H9 (cell line): ENCODE data around the gene RND1. TPM values are rescaled to one million over a fixed set of nuclear protein-coding genes. Genes with fewer than 3 reads are reported as not detected.

Source experiments
- DNase-seq: peaks from one replicate; pipeline ENCODE4 v3.0.0-alpha.2; 2017
- H2AFZ ChIP-seq: one replicate; pipeline ENCODE4 v1.6.1; 2013; ENCODE audit warnings: mild to moderate bottlenecking, low read length, control low read depth, moderate library complexity
- H2AK5ac ChIP-seq: 2 replicates; pipeline ENCODE4 v1.6.1; 2013; ENCODE audit warnings: low read length, control low read depth, mixed read lengths; ENCODE audit not compliant: insufficient read length
- H2BK120ac ChIP-seq: one replicate; pipeline ENCODE4 v1.6.1; 2013; ENCODE audit warnings: low read depth, mild to moderate bottlenecking, low read length, control low read depth, inconsistent platforms; ENCODE audit not compliant: poor library complexity, severe bottlenecking
- H2BK12ac ChIP-seq: 2 replicates; pipeline ENCODE4 v1.6.1; 2013; ENCODE audit warnings: low read length, control low read depth, mixed read lengths, low read depth; ENCODE audit not compliant: insufficient read length
- H2BK15ac ChIP-seq: 2 replicates; pipeline ENCODE4 v1.6.1; 2013; ENCODE audit warnings: low read depth, low read length, control low read depth
- H2BK20ac ChIP-seq: one replicate; pipeline ENCODE4 v1.6.1; 2013; ENCODE audit warnings: low read depth, mild to moderate bottlenecking, low read length, control low read depth, inconsistent platforms; ENCODE audit not compliant: poor library complexity, severe bottlenecking
- H2BK5ac ChIP-seq: 2 replicates; pipeline ENCODE4 v1.6.1; 2013; ENCODE audit warnings: low read length, control low read depth, mixed read lengths; ENCODE audit not compliant: insufficient read length
- H3K14ac ChIP-seq: 2 replicates; pipeline ENCODE4 v1.6.1; 2013; ENCODE audit warnings: low read length, control low read depth; ENCODE audit not compliant: insufficient read depth
- H3K18ac ChIP-seq: 2 replicates; pipeline ENCODE4 v1.6.1; 2013; ENCODE audit warnings: low read depth, mild to moderate bottlenecking, mixed read lengths, low read length, control low read depth; ENCODE audit not compliant: insufficient read length
- H3K23ac ChIP-seq: 2 replicates; pipeline ENCODE4 v1.6.1; 2013; ENCODE audit warnings: low read length, control low read depth, mixed read lengths, low read depth; ENCODE audit not compliant: insufficient read length
- H3K23me2 ChIP-seq: 2 replicates; pipeline ENCODE4 v1.6.1; 2013; ENCODE audit warnings: low read depth, mild to moderate bottlenecking, mixed read lengths, low read length, control low read depth; ENCODE audit not compliant: insufficient read length, poor library complexity, severe bottlenecking
- H3K27ac ChIP-seq: 2 replicates; pipeline ENCODE4 v1.5.1; 2013; ENCODE audit warnings: low read length, control low read depth, mixed read lengths, low read depth; ENCODE audit not compliant: insufficient read length
- H3K27me3 ChIP-seq: 2 replicates; pipeline ENCODE4 v1.6.1; 2013; ENCODE audit warnings: low read length, control low read depth, inconsistent platforms; ENCODE audit not compliant: insufficient read depth
- H3K4ac ChIP-seq: 2 replicates; pipeline ENCODE4 v1.6.1; 2013; ENCODE audit warnings: low read depth, mild to moderate bottlenecking, control low read depth, inconsistent platforms, low read length, moderate library complexity
- H3K4me1 ChIP-seq: 2 replicates; pipeline ENCODE4 v1.6.1; 2013; ENCODE audit warnings: low read length, control low read depth, inconsistent platforms; ENCODE audit not compliant: insufficient read depth
- H3K4me2 ChIP-seq: 2 replicates; pipeline ENCODE4 v1.6.1; 2013; ENCODE audit warnings: low read length, control low read depth, mixed read lengths; ENCODE audit not compliant: insufficient read length, insufficient read depth
- H3K56ac ChIP-seq: 2 replicates; pipeline ENCODE4 v1.6.1; 2013; ENCODE audit warnings: low read depth, mild to moderate bottlenecking, mixed read lengths, low read length, control low read depth; ENCODE audit not compliant: insufficient read length
- H3K79me1 ChIP-seq: 2 replicates; pipeline ENCODE4 v1.6.1; 2013; ENCODE audit warnings: low read depth, mild to moderate bottlenecking, moderate library complexity, low read length, control low read depth, inconsistent platforms; ENCODE audit not compliant: insufficient read depth, poor library complexity, severe bottlenecking
- H3K79me2 ChIP-seq: 2 replicates; pipeline ENCODE4 v1.6.1; 2013; ENCODE audit warnings: low read length, control low read depth, inconsistent platforms; ENCODE audit not compliant: insufficient read depth
- H3K9ac ChIP-seq: 2 replicates; pipeline ENCODE4 v1.6.1; 2013; ENCODE audit warnings: low read length, control low read depth, mixed read lengths; ENCODE audit not compliant: insufficient read length; ENCODE audit errors: extremely low read depth
- H3K9me3 ChIP-seq: one replicate; pipeline ENCODE4 v1.6.1; 2013; ENCODE audit warnings: low read depth, low read length, inconsistent platforms; ENCODE audit not compliant: control insufficient read depth
- H3T11ph ChIP-seq: one replicate; pipeline ENCODE4 v1.6.1; 2013; ENCODE audit warnings: mild to moderate bottlenecking, low read length, control low read depth, inconsistent platforms
- H4K20me1 ChIP-seq: one replicate; pipeline ENCODE4 v1.6.1; 2013; ENCODE audit not compliant: control insufficient read depth, insufficient read length, insufficient read depth
- H4K5ac ChIP-seq: 2 replicates; pipeline ENCODE4 v1.6.1; 2013; ENCODE audit warnings: low read depth, mild to moderate bottlenecking, mixed read lengths, low read length, control low read depth; ENCODE audit not compliant: insufficient read length
- H4K8ac ChIP-seq: replicated peaks from 2 replicates; pipeline ENCODE4 v1.6.1; 2013; ENCODE audit warnings: low read length, control low read depth, mixed read lengths, low read depth; ENCODE audit not compliant: insufficient read length
- H4K91ac ChIP-seq: 2 replicates; pipeline ENCODE4 v1.6.1; 2013; ENCODE audit warnings: low read depth, mild to moderate bottlenecking, moderate library complexity, mixed read lengths, low read length, control low read depth; ENCODE audit not compliant: insufficient read length
- H3K27ac Mint-ChIP-seq, 3 experiments: 2 replicates in 2 of 3; 3 replicates in 1 of 3; pipeline ENCODE4 v1.8.0; 2020 to 2021; ENCODE audit warnings: mixed read lengths in 3 of 3, mild to moderate bottlenecking in 1 of 3, moderate library complexity in 1 of 3
- H3K27me3 Mint-ChIP-seq: 2 replicates; pipeline ENCODE4 v1.8.0; 2021; ENCODE audit warnings: low read depth, mild to moderate bottlenecking, moderate library complexity, mixed read lengths
- H3K36me3 Mint-ChIP-seq, 3 experiments: 2 replicates in 2 of 3; 3 replicates in 1 of 3; pipeline ENCODE4 v1.8.0; 2020 to 2021; ENCODE audit warnings: low read depth in 3 of 3, mixed read lengths in 3 of 3; ENCODE audit not compliant: insufficient read depth in 1 of 3
- H3K4me1 Mint-ChIP-seq, 2 experiments: 2 replicates each; pipeline ENCODE4 v1.8.0; 2020; ENCODE audit warnings: mixed read lengths in 2 of 2
- H3K4me3 Mint-ChIP-seq, 2 experiments: 2 replicates in 1 of 2; 3 replicates in 1 of 2; pipeline ENCODE4 v1.8.0; 2020 to 2021; ENCODE audit warnings: mild to moderate bottlenecking in 2 of 2, mixed read lengths in 2 of 2, moderate library complexity in 1 of 2
- H3K9me3 Mint-ChIP-seq, 2 experiments: 2 replicates in 1 of 2; 3 replicates in 1 of 2; pipeline ENCODE4 v1.8.0; 2020; ENCODE audit warnings: mild to moderate bottlenecking in 2 of 2, mixed read lengths in 2 of 2, moderate library complexity in 1 of 2
- WGBS: extraction: QIAGEN DNeasy Blood & Tissue Kit; methylation state at CpG from one replicate; pipeline ENCODE4 v1.1.7; 2013; ENCODE audit warnings: missing lambda C conversion rate, low lambda C conversion rate, mixed read lengths; ENCODE audit not compliant: insufficient read length; ENCODE audit errors: extremely low coverage; 5-methylcytosine and 5-hydroxymethylcytosine counted together
- total RNA-seq: library from RNA; stranded (reverse); gene quantifications from 2 replicates; pipeline ENCODE4 v1.2.1, GENCODE V29; 2021
- TF ChIP-seq, protein P1 (sequence below): fragments of 200-600 bp; sonication (generic); conservative IDR thresholded peaks from 3 replicates; pipeline ENCODE4 v1.8.0; 2021; ENCODE audit warnings: antibody characterized with exemption, mild to moderate bottlenecking

The RND1 gene
- total RNA-seq, 1 experiment from 2014 or later, result 9.7 TPM

DNA sequence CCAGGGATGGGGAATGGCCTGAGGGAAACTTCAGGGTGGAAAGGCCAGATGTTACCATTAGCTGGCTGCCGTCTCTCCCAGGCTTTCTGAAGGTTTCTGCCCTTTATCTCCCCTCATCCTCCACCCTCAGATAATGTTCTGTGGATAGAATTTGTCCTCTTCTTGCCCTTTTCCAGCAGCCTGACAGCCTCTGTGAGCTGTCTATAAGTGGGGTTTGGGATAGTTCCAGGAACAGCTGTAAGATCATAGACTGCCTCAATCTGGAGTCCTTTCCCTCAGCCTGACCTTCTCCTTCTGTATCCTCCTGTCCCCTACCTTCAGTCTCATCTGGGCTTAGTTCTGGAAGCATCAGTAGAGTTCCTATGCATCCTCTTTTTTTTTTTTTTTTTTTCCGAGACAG, 2.8 kb upstream of the RND1 start:
- no peaks in the 10 kb centered on the region for H3K27me3 ChIP-seq
- no peak overlapping the region for H3K56ac ChIP-seq
- no peak for DNase-seq
- no peak overlapping the region for H2BK20ac ChIP-seq
- no peak overlapping the region for H3K27ac ChIP-seq
- no CpG with 5 or more reads among the region's 2 CpGs for WGBS
- H3K4me3 Mint-ChIP-seq, result no peak overlapping the region
- no peak overlapping the region for H2BK120ac ChIP-seq
- no peak overlapping the region for H2BK15ac ChIP-seq
- H3K23ac ChIP-seq, result no peak overlapping the region
- no peaks in the 10 kb centered on the region for H3K79me2 ChIP-seq
- no peak overlapping the region for H3T11ph ChIP-seq
- no peak overlapping the region for H4K91ac ChIP-seq
- H3K27me3 Mint-ChIP-seq, result no peaks in the 10 kb centered on the region
- H2BK12ac ChIP-seq, result no peak overlapping the region
- H3K27ac Mint-ChIP-seq, result 0 out of 7 replicates have a peak overlapping the region, but pooled peaks of 1 of the 3 experiments have one; percentile 16
- no peak overlapping the region for H4K8ac ChIP-seq
- peaks cover 12% of the 10 kb centered on the region for H3K23me2 ChIP-seq
- no peaks in the 10 kb centered on the region; a peak in 2 of 5 replicates for H3K9me3 Mint-ChIP-seq
- no peaks in the 10 kb centered on the region for H3K9me3 ChIP-seq
- H3K79me1 ChIP-seq, result no peaks in the 10 kb centered on the region
- no peak overlapping the region for H3K9ac ChIP-seq
- H4K20me1 ChIP-seq, result no peaks in the 10 kb centered on the region
- no peak overlapping the region for H2AK5ac ChIP-seq
- H3K4me2 ChIP-seq, result no peak overlapping the region
- TF ChIP-seq, protein P1, sequence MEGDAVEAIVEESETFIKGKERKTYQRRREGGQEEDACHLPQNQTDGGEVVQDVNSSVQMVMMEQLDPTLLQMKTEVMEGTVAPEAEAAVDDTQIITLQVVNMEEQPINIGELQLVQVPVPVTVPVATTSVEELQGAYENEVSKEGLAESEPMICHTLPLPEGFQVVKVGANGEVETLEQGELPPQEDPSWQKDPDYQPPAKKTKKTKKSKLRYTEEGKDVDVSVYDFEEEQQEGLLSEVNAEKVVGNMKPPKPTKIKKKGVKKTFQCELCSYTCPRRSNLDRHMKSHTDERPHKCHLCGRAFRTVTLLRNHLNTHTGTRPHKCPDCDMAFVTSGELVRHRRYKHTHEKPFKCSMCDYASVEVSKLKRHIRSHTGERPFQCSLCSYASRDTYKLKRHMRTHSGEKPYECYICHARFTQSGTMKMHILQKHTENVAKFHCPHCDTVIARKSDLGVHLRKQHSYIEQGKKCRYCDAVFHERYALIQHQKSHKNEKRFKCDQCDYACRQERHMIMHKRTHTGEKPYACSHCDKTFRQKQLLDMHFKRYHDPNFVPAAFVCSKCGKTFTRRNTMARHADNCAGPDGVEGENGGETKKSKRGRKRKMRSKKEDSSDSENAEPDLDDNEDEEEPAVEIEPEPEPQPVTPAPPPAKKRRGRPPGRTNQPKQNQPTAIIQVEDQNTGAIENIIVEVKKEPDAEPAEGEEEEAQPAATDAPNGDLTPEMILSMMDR, result no peak
- H3K36me3 Mint-ChIP-seq, result 0 out of 7 replicates have a peak, but pooled peaks cover 0 to 4% (median 0%) of the 10 kb centered on the region in 3 experiments
- no peak overlapping the region for H3K14ac ChIP-seq
- no peak overlapping the region for H3K18ac ChIP-seq
- H4K5ac ChIP-seq, result no peak overlapping the region
- H3K4me1 Mint-ChIP-seq, result peaks cover 28 to 29% of the 10 kb centered on the region in 2 experiments
- no peak overlapping the region for H2AFZ ChIP-seq
- no peak overlapping the region for H2BK5ac ChIP-seq
- peaks cover 8% of the 10 kb centered on the region; the same call in 1 of the 2 replicates for H3K4me1 ChIP-seq
- H3K4ac ChIP-seq, result no peak overlapping the region
